ENCODE measurements around the gene SARDH. TPM values are rescaled to one million over a fixed set of nuclear protein-coding genes. Genes with fewer than 3 reads are reported as not detected.

Gene SARDH
- total RNA-seq, 1 donor from 2014 or later, result 1.1 TPM

GRCh38 chr9:133709015-133709611, 29.0 kb downstream of the SARDH start:
- Mint-ChIP-seq H3K4me1 (ENCODE audit: low read depth) (no peaks in the 10 kb centered on the region), H3K4me3 (ENCODE audit: low read depth) (no peak overlapping the region), H3K27me3 (ENCODE audit: low read depth) (peaks cover 3% of the 10 kb centered on the region), H3K36me3 (ENCODE audit: low read depth) (no peaks in the 10 kb centered on the region), H3K9me3 (no peaks in the 10 kb centered on the region), H3K27ac (no peak overlapping the region)
- intact Hi-C loops (cut with micrococcal nuclease), result no loop called here
- DNase-seq (ENCODE audit: low spot score), result no peak

GRCh38 chr9:133708246-133709014, 29.7 kb downstream of the SARDH start:
- Mint-ChIP-seq H3K27me3 (ENCODE audit: low read depth) (peaks cover 3% of the 10 kb centered on the region), H3K4me1 (ENCODE audit: low read depth) (no peaks in the 10 kb centered on the region), H3K9me3 (no peaks in the 10 kb centered on the region), H3K36me3 (ENCODE audit: low read depth) (no peaks in the 10 kb centered on the region), H3K4me3 (ENCODE audit: low read depth) (no peak overlapping the region), H3K27ac (no peak overlapping the region)
- DNase-seq (ENCODE audit: low spot score), result no peak
- intact Hi-C loops (cut with micrococcal nuclease), result no loop called here

- H3K36me3 Mint-ChIP-seq (ENCODE audit: low read depth), result no peaks in the 10 kb centered on the region
Observed at GRCh38 chr9:133707763-133708245, 30.3 kb downstream of the SARDH start.

GRCh38 chr9:133707065-133707762, 30.9 kb downstream of the SARDH start:
- no peak for DNase-seq (ENCODE audit: low spot score)
- Mint-ChIP-seq H3K27ac (no peak overlapping the region), H3K9me3 (no peaks in the 10 kb centered on the region), H3K36me3 (ENCODE audit: low read depth) (no peaks in the 10 kb centered on the region), H3K4me1 (ENCODE audit: low read depth) (peaks cover 2% of the 10 kb centered on the region), H3K4me3 (ENCODE audit: low read depth) (no peak overlapping the region), H3K27me3 (ENCODE audit: low read depth) (peaks cover 3% of the 10 kb centered on the region)
- intact Hi-C loops (cut with micrococcal nuclease), result no loop called here

More at GRCh38 chr9:133707763-133708245, 30.3 kb downstream of the SARDH start:
- H3K4me1 Mint-ChIP-seq (ENCODE audit: low read depth), result no peaks in the 10 kb centered on the region
- H3K9me3 Mint-ChIP-seq, result no peaks in the 10 kb centered on the region
- H3K27me3 Mint-ChIP-seq (ENCODE audit: low read depth), result peaks cover 3% of the 10 kb centered on the region
- H3K27ac Mint-ChIP-seq, result no peak overlapping the region
- H3K4me3 Mint-ChIP-seq (ENCODE audit: low read depth), result no peak overlapping the region
- no peak for DNase-seq (ENCODE audit: low spot score)
- intact Hi-C loops (cut with micrococcal nuclease), result no loop called here

GRCh38 chr9:133706307-133707050, 31.7 kb downstream of the SARDH start:
- Mint-ChIP-seq H3K27me3 (ENCODE audit: low read depth) (peaks cover 5% of the 10 kb centered on the region), H3K4me1 (ENCODE audit: low read depth) (peaks cover 7% of the 10 kb centered on the region), H3K9me3 (no peaks in the 10 kb centered on the region), H3K36me3 (ENCODE audit: low read depth) (no peaks in the 10 kb centered on the region), H3K27ac (no peak overlapping the region), H3K4me3 (ENCODE audit: low read depth) (no peak overlapping the region)
- intact Hi-C loops (cut with micrococcal nuclease), result no loop called here
- DNase-seq (ENCODE audit: low spot score), result no peak

GRCh38 chr9:133705576-133705975, 32.6 kb downstream of the SARDH start:
- intact Hi-C loops (cut with micrococcal nuclease), result no loop called here
- no peak overlapping the region for H3K27ac Mint-ChIP-seq
- peaks cover 5% of the 10 kb centered on the region for H3K27me3 Mint-ChIP-seq (ENCODE audit: low read depth)
- H3K9me3 Mint-ChIP-seq, result no peaks in the 10 kb centered on the region
- DNase-seq (ENCODE audit: low spot score), result no peak
- H3K36me3 Mint-ChIP-seq (ENCODE audit: low read depth), result no peaks in the 10 kb centered on the region
- H3K4me1 Mint-ChIP-seq (ENCODE audit: low read depth), result peaks cover 14% of the 10 kb centered on the region
- no peak overlapping the region for H3K4me3 Mint-ChIP-seq (ENCODE audit: low read depth)

- no peaks in the 10 kb centered on the region for H3K36me3 Mint-ChIP-seq (ENCODE audit: low read depth)
- H3K27ac Mint-ChIP-seq, result no peak overlapping the region
- intact Hi-C loops (cut with micrococcal nuclease), result no loop called here
- H3K4me3 Mint-ChIP-seq (ENCODE audit: low read depth), result no peak overlapping the region
- H3K27me3 Mint-ChIP-seq (ENCODE audit: low read depth), result peaks cover 4% of the 10 kb centered on the region
- DNase-seq (ENCODE audit: low spot score), result no peak
- H3K4me1 Mint-ChIP-seq (ENCODE audit: low read depth), result peaks cover 14% of the 10 kb centered on the region
- no peaks in the 10 kb centered on the region for H3K9me3 Mint-ChIP-seq
Observed at GRCh38 chr9:133704711-133705181, 33.4 kb downstream of the SARDH start.

- intact Hi-C loops (cut with micrococcal nuclease), result no loop called here
- Mint-ChIP-seq H3K36me3 (ENCODE audit: low read depth) (no peaks in the 10 kb centered on the region), H3K4me3 (ENCODE audit: low read depth) (no peak overlapping the region), H3K27ac (no peak overlapping the region), H3K27me3 (ENCODE audit: low read depth) (peaks cover 4% of the 10 kb centered on the region), H3K9me3 (no peaks in the 10 kb centered on the region), H3K4me1 (ENCODE audit: low read depth) (peaks cover 14% of the 10 kb centered on the region)
- no peak for DNase-seq (ENCODE audit: low spot score)
Observed at GRCh38 chr9:133703591-133704399, 34.4 kb downstream of the SARDH start.

GRCh38 chr9:133702798-133703590, 35.2 kb downstream of the SARDH start:
- Mint-ChIP-seq H3K27ac (peak overlapping the region; percentile 69), H3K36me3 (ENCODE audit: low read depth) (no peaks in the 10 kb centered on the region), H3K9me3 (no peaks in the 10 kb centered on the region), H3K4me3 (ENCODE audit: low read depth) (peak overlapping the region; percentile 56), H3K27me3 (ENCODE audit: low read depth) (peaks cover 6% of the 10 kb centered on the region), H3K4me1 (ENCODE audit: low read depth) (peaks cover 18% of the 10 kb centered on the region)
- no peak for DNase-seq (ENCODE audit: low spot score)
- intact Hi-C loops (cut with micrococcal nuclease), result no loop called here

GRCh38 chr9:133701981-133702797, 36.0 kb downstream of the SARDH start:
- peak overlapping the region; percentile 69 for H3K27ac Mint-ChIP-seq
- intact Hi-C loops (cut with micrococcal nuclease), result no loop called here
- H3K36me3 Mint-ChIP-seq (ENCODE audit: low read depth), result no peaks in the 10 kb centered on the region
- no peaks in the 10 kb centered on the region for H3K9me3 Mint-ChIP-seq
- peak overlapping the region; percentile 56 for H3K4me3 Mint-ChIP-seq (ENCODE audit: low read depth)
- peaks cover 20% of the 10 kb centered on the region for H3K4me1 Mint-ChIP-seq (ENCODE audit: low read depth)
- peak; percentile 33 for DNase-seq (ENCODE audit: low spot score)
- peaks cover 9% of the 10 kb centered on the region for H3K27me3 Mint-ChIP-seq (ENCODE audit: low read depth)

Data from activated T-helper 2 cell treated with anti-CD3 and anti-CD28 coated beads, Interferon-gamma antibody, Interleukin-2, Interleukin-4, amounts not matched to agents 10 μg/mL and 5 μg/mL and 100 μg/mL, durations not matched to agents 14 hours and 24 hours and 36 hours (primary cell).